ENCODE measurements around the gene ITPR1.
A peak's percentile ranks its signal among the peaks of the same experiment; 100 is the strongest.

The ITPR1 gene

DNA sequence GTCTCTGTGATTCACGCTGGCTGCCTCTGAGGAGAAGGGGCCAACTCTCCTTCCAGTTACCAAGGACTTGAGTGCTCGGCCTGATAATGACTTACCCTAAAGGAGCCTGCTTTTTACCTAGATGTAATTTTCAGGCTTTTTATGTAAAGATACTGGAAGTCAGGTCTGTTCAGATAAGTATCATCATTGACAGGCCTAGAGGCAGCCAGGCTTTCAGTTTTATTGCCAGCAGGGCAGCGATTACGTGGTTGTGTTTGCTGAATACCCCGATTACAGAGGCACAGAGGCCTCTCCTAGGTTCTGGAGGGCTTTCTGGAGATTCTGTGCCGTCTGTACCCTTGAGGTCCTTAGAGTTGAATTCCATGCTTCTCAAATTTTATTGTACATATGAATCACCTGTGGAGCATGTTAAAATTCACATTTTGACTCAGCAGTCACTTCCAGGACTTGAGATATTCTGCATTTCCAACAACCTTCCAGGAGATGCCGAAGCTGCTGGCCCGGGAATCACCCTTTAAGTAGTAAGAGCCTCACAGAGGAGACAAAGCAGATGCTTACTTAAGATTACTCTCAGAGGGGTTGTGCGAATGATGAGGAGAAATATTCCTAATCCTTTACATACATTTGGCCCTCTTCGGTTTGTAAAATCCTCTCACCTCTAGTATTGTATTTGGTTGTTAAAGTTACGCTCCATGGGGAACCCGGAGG, 326.0 kb downstream of the ITPR1 start:
- Histone ChIP-seq H3K4me3 (no peak overlapping the region), H3K27ac (no peak overlapping the region)
- DNase-seq (ENCODE audit: low spot score), result no peak
- TF ChIP-seq CTCF (IDR thresholded peaks at IDR 0.05), result no peak

DNA sequence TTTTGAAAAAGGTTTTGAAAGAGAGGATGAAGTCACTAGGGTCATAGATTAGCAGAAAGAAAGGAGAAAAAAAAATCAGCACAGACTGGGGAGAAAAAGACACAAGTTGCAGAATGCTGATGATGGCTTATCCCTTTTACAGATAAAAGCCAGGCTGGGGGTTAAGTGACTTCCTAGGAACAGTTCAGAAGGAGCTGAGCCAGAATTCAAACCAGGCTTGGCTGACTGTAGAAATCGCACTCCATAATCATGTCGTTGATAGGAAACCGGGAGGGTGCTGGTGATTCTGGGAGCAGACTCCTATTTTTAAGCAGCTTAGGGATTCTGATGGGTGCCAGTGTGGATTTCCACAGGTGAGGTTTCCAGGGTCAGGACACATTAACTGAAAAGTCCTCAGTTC, 326.6 kb downstream of the ITPR1 start:
- DNase-seq (ENCODE audit: low spot score), result no peak
- TF ChIP-seq CTCF (IDR thresholded peaks at IDR 0.05), result no peak
- H3K27ac ChIP-seq, result no peak overlapping the region
- H3K4me3 ChIP-seq, result no peak overlapping the region

DNA sequence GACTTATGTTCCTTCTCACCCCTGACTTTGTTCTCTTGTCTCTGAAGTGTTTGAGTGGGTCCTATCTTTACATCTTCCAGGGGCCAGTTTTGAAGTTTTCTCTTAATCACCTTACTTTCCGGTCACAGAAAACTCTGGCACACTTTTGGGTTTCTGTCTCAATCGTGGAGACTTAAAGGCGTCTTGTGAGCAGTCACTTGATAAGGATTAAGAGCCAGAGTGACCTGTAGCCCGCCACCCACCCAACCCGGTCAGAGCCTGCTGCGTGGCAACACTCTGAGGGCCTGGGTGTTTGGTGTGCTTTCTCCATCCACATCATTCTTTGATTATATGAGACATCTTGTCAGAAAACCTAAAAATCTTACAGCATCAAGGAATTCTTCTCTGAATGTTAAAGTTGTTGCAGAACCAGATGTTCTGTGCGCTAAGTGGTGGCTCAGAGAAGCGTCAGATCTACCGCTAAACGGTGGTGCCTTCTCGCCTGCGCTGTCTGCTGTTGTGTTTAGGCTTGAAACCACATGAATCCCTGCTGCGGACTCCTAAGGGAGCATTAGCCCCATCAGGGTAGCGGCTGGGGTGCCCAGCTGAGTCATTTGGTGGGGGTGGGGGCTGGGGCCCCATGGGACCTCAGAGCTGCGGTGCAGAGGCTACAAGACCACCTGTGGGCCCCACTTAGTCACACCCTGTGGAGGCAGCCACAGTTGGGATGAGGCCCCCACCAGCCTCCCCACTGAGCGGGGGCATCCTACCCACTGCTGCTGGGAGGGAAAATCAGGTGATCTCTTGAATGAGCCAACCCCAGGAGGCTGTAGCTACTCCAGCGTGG, 327.4 kb downstream of the ITPR1 start:
- peak overlapping the region in 1 of 2 donors; percentile 38 for H3K27ac ChIP-seq
- no peak overlapping the region for H3K4me3 ChIP-seq
- no peak for TF ChIP-seq CTCF (IDR thresholded peaks at IDR 0.05)
- DNase-seq (ENCODE audit: low spot score), result no peak

DNA sequence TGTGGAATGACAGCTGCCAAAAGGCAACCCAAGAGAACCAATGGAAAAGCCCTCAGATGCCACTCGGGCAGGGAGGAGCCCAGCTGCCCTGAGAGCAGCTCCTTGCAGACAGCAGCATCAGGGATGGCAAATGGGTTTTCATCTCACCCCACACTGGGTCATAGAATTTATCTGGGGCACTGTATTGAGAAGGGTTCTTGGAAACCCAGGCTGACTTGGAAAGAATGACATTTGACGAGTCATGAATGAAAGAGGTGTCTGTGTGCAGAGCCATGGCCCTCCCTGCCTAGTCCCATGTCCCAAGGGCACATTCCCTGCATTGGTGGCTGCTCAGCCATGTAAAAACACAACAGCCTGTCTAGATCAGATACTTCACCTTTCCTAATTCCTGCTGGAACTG, 328.2 kb downstream of the ITPR1 start:
- no peak for DNase-seq (ENCODE audit: low spot score)
- TF ChIP-seq CTCF (IDR thresholded peaks at IDR 0.05), result no peak
- H3K27ac ChIP-seq, result peak overlapping the region in 1 of 2 donors; percentile 38

GRCh38 chr3:4821975-4822374, 328.8 kb downstream of the ITPR1 start:
- Histone ChIP-seq H3K27ac (peak overlapping the region in 1 of 2 donors; percentile 38), H3K4me3 (no peak overlapping the region)
- DNase-seq (ENCODE audit: low spot score), result no peak
- no peak for TF ChIP-seq CTCF (IDR thresholded peaks at IDR 0.05)

More for the DNA sequence above, 328.2 kb downstream of the ITPR1 start:
- no peak overlapping the region for H3K4me3 ChIP-seq

DNA sequence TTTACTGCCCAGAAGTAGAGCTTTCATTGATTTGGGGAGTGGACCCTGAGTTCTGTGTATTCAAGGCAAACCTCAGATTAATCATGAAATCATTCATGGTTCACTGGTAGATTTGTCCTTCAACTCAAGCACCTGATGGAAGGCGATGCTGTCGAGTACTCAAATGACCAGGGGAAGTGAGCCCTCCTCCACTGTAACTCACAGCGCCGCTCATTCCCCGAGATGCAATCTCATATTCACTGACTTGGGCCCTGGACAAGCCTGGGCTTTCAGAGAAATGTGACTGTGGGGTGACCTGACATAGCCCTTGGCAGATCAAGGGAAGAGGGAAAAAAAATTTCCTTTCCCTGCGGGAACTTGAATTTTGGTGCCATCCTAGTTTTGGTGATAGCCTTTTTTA, 329.4 kb downstream of the ITPR1 start:
- H3K27ac ChIP-seq, result no peak overlapping the region
- DNase-seq (ENCODE audit: low spot score), result no peak
- no peak overlapping the region for H3K4me3 ChIP-seq
- no peak for TF ChIP-seq CTCF (IDR thresholded peaks at IDR 0.05)
